Body of pancreas (tissue), 4 donors: Measurements from ENCODE around the gene PSMA3. TPM values are rescaled to one million over a fixed set of nuclear protein-coding genes. Genes with fewer than 3 reads are reported as not detected.
A peak's percentile ranks its signal among the peaks of the same experiment; 100 is the strongest.

ENCODE experiments used
- ATAC-seq: fragments of 150-250 bp; one replicate; pipeline ENCODE4 v1.9.1; 2016
- DNase-seq, 4 donors: peaks; one replicate each; pipeline ENCODE4 v3.0.0-alpha.2; 2019
- H3K27ac ChIP-seq, 4 donors: fragments of 200-600 bp; sonication (generic); 1 replicate in 3 of 4; 2 replicates in 1 of 4; pipeline versions ENCODE4 v1.5.1 to v1.6.1; 2016 to 2019; ENCODE audit warnings: mild to moderate bottlenecking in 1 of 4, mixed read lengths in 1 of 4, moderate library complexity in 1 of 4
- H3K27me3 ChIP-seq, 2 donors: fragments of 200-600 bp; sonication (generic); one replicate each; pipeline ENCODE4 v1.6.0; 2016; ENCODE audit warnings: mild to moderate bottlenecking in 1 of 2
- H3K36me3 ChIP-seq, 2 donors: fragments of 200-600 bp; sonication (generic); replicated peaks in 1 of 2; 2 replicates each; pipeline ENCODE4 v1.5.1; 2016; ENCODE audit warnings: low read depth in 2 of 2; ENCODE audit not compliant: insufficient read depth in 1 of 2
- H3K4me1 ChIP-seq: fragments of 200-600 bp; sonication (generic); one replicate; pipeline ENCODE4 v1.6.0; 2016
- H3K4me3 ChIP-seq, 2 donors: fragments of 200-600 bp; sonication (generic); 1 replicate in 1 of 2; 2 replicates in 1 of 2; pipeline ENCODE4 v1.5.1; 2016 to 2019
- H3K9me3 ChIP-seq, 3 donors: fragments of 200-600 bp; sonication (generic); 1 replicate in 2 of 3; 2 replicates in 1 of 3; pipeline ENCODE4 v1.5.1; 2016
- POLR2A ChIP-seq, 3 donors: fragments of 450-650 bp; IDR thresholded peaks; one replicate each; pipeline ENCODE4 v1.6.1; 2016; ENCODE audit warnings: antibody characterized with exemption in 3 of 3, mild to moderate bottlenecking in 2 of 3
- WGBS, 2 donors: methylation state at CpG; one replicate each; pipeline ENCODE4 v1.1.5; 2017; 5-methylcytosine and 5-hydroxymethylcytosine counted together
- intact Hi-C: fragments of 100-400 bp; cut with DNase I; formaldehyde crosslinking; loops from one replicate; pipeline ENCODE4 v1.15.1; 2023
- total RNA-seq, 2 donors: library from RNA; depleted of rRNA; stranded (reverse); fragments of >200 nt; gene quantifications; one replicate each; pipeline ENCODE4 v1.1.0, GENCODE V29; 2016
- TF ChIP-seq, protein P1 (sequence below), 7 experiments: fragments of 450-650 bp in 4 of 7; fragments of 200-600 bp in 3 of 7; sonication (generic) in 3 of 7; IDR thresholded peaks; one replicate each; pipeline ENCODE4 v1.5.1; 2016 to 2019; ENCODE audit warnings: antibody characterized with exemption in 7 of 7

The PSMA3 gene
- total RNA-seq, 2 donors from 2014 or later, result 59.7 to 77.0 TPM

DNA sequence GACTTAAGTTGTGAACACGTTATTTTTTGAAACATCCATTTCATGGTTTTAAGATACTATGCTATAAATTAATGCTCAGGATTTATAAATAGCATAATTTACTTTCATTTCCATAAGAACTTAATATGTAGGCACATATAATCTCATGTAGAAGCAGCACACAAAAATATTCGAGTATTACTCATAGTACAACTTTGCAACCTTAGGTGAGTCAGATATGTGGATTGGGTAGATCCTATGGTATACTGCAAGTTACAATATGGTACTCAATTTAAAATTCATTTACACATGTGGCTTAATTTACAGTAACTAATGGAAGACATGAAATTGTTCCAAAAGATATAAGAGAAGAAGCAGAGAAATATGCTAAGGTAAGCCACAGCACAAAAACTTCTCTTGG is 26.0 kb downstream of the PSMA3 start:
- Histone ChIP-seq H3K9me3 (no peaks in the 10 kb centered on the region), H3K27ac (no peak overlapping the region), H3K36me3 (peaks cover 0 to 21% of the 10 kb centered on the region in 2 donors), H3K4me1 (peaks cover 23% of the 10 kb centered on the region), H3K27me3 (no peaks in the 10 kb centered on the region), H3K4me3 (no peak overlapping the region)
- TF ChIP-seq POLR2A (IDR thresholded peaks at IDR 0.05), result no peak
- TF ChIP-seq, protein P1, sequence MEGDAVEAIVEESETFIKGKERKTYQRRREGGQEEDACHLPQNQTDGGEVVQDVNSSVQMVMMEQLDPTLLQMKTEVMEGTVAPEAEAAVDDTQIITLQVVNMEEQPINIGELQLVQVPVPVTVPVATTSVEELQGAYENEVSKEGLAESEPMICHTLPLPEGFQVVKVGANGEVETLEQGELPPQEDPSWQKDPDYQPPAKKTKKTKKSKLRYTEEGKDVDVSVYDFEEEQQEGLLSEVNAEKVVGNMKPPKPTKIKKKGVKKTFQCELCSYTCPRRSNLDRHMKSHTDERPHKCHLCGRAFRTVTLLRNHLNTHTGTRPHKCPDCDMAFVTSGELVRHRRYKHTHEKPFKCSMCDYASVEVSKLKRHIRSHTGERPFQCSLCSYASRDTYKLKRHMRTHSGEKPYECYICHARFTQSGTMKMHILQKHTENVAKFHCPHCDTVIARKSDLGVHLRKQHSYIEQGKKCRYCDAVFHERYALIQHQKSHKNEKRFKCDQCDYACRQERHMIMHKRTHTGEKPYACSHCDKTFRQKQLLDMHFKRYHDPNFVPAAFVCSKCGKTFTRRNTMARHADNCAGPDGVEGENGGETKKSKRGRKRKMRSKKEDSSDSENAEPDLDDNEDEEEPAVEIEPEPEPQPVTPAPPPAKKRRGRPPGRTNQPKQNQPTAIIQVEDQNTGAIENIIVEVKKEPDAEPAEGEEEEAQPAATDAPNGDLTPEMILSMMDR (IDR thresholded peaks at IDR 0.05), result no peak
- WGBS, 2 donors, result 59 to 70% methylated on average over 2 of the region's 2 CpGs
- ATAC-seq, result no peak
- intact Hi-C loops, result no loop called here
- no peak for DNase-seq

DNA sequence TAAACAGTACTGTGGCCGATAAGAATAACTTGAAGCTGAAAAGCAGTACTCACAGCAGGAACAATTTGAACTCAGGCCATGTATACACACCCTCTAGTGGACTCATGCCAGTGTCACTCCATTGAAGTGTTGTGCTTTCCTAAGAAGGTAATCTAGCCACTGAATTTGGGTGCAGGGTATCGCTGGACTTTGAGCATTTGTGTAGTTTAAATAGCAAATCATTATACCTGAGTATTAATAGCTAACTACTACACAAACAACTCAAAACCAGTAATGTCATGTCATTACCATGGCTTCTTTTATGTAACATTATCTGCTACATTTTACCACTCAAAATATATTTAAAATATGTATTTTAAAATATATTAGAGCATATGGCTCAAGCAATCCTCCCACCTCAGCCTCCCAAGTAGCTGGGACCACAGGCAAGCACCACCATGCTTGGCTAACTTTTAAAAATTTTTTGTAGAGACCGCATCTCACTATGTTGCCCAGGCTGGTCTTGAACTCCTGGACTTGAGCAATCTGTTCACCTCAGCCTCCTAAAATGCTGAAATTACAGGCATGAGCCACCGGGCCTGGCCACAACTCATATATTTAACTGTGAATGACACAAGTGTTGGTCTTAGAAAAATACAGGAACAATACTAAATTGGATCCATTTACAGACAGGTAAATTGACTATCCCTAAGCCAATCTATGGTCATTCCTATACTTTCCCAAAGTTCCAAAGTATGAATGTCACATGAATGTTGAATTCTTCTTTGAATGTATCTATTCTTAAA is 28.1 kb downstream of the PSMA3 start:
- H3K27me3 ChIP-seq, result no peaks in the 10 kb centered on the region
- H3K4me3 ChIP-seq, result no peak overlapping the region
- WGBS, 2 donors, result 46 to 53% methylated on average over 4 of the region's 4 CpGs
- no peak for TF ChIP-seq POLR2A (IDR thresholded peaks at IDR 0.05)
- TF ChIP-seq, protein P1 (IDR thresholded peaks at IDR 0.05), result peak in 5 of 7 experiments; percentile 12 to 42 (median 31)
- DNase-seq, result peak; percentile 49 to 71 (median 60)
- H3K27ac ChIP-seq, result peak overlapping the region in 3 of 4 donors; percentile 4 to 59 (median 44)
- intact Hi-C loops, result no loop called here
- H3K36me3 ChIP-seq, result peaks cover 0 to 20% of the 10 kb centered on the region in 2 donors
- no peaks in the 10 kb centered on the region for H3K9me3 ChIP-seq
- peak; percentile 83 for ATAC-seq
- peaks cover 23% of the 10 kb centered on the region for H3K4me1 ChIP-seq

DNA sequence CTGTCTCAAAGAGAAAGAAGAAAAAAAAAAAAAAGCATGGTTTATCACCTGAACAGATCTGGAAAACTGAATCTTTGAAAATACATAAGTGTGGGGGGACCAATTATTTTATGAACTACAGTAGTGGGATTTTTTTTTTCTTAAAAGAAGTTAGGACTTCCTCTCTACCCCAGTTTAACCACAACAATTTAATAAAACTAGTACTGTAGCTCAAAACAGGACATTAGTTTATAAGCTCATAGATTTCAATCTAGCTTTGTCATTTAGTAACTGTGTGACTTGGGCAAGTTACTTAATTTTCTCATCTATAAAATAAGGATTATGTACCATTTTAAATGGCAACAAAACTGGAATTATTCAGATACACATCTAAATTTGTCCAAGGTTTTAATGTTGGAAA is 30.2 kb downstream of the PSMA3 start:
- Histone ChIP-seq H3K4me1 (peaks cover 23% of the 10 kb centered on the region), H3K36me3 (peaks cover 0 to 10% of the 10 kb centered on the region in 2 donors), H3K9me3 (no peaks in the 10 kb centered on the region), H3K27ac (peak overlapping the region in 1 of 4 donors; percentile 35), H3K4me3 (no peak overlapping the region), H3K27me3 (no peaks in the 10 kb centered on the region)
- intact Hi-C loops, result no loop called here
- no peak for TF ChIP-seq POLR2A (IDR thresholded peaks at IDR 0.05)
- TF ChIP-seq, protein P1 (IDR thresholded peaks at IDR 0.05), result no peak
- DNase-seq (no peak), ATAC-seq (no peak)

DNA sequence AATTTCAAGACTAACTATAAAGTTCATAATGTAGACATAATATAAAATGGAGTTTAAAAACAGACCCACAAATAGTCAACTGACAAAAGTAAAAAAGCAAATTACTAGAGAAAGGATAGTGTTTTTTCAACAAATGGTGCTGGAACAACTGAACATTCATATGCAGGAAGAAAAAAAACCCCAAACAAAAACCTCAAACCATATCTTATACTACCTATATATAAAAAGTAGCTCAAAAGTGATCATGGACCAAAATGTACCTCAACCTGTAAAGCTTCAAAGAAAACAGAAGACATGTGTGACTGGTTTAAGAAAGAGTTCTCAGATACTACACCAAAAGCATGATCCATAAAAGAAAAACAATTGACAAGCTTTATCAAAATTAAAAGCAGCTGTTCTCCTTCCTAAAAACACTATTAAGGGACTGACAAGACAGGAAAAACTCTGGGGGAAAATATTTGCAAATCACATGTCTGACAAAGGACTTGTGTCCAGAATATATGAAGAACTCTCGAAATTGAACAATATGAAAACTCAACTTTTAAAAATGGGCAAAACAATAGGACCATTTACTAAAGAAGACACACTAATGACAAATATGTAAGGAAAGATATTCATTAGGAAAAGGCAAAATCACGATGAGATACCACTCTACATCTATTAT is 31.0 kb downstream of the PSMA3 start:
- WGBS, 2 donors, result 57 to 80% methylated on average over 2 of the region's 2 CpGs
- H3K27me3 ChIP-seq, result no peaks in the 10 kb centered on the region
- TF ChIP-seq POLR2A (IDR thresholded peaks at IDR 0.05), result no peak
- TF ChIP-seq, protein P1 (IDR thresholded peaks at IDR 0.05), result no peak
- DNase-seq, result no peak
- ATAC-seq, result no peak
- H3K9me3 ChIP-seq, result no peaks in the 10 kb centered on the region
- H3K27ac ChIP-seq, result peak overlapping the region in 1 of 4 donors; percentile 18
- peaks cover 0 to 6% of the 10 kb centered on the region in 2 donors for H3K36me3 ChIP-seq
- peaks cover 25% of the 10 kb centered on the region for H3K4me1 ChIP-seq
- intact Hi-C loops, result no loop called here
- no peak overlapping the region for H3K4me3 ChIP-seq
